Endothelial cell of umbilical vein (primary cell): ENCODE measurements around the gene DDHD1.

ENCODE experiments used
- CTCF ChIP-seq, 2 donors: IDR thresholded peaks; 1 replicate in 1 of 2; 2 replicates in 1 of 2; pipeline ENCODE4 v1.5.1; 2011; ENCODE audit warnings: low read length in 2 of 2, mild to moderate bottlenecking in 2 of 2, moderate library complexity in 2 of 2, control low read depth in 1 of 2, inconsistent platforms in 1 of 2, low read depth in 1 of 2; ENCODE audit not compliant: insufficient read depth in 1 of 2; ENCODE audit errors: extremely low read depth in 1 of 2
- EZH2 ChIP-seq: IDR thresholded peaks from 2 replicates; pipeline ENCODE4 v1.6.1; 2012; ENCODE audit warnings: borderline replicate concordance, low read depth, mild to moderate bottlenecking, moderate library complexity, low read length, inconsistent platforms; ENCODE audit not compliant: severe bottlenecking
- FOS ChIP-seq: IDR thresholded peaks from 2 replicates; pipeline ENCODE4 v1.6.1; 2011; ENCODE audit warnings: mild to moderate bottlenecking, low read length, moderate library complexity, borderline replicate concordance; ENCODE audit not compliant: insufficient read depth
- JUN ChIP-seq: IDR thresholded peaks from 2 replicates; pipeline ENCODE4 v1.6.1; 2011; ENCODE audit warnings: borderline replicate concordance, low read depth; ENCODE audit not compliant: insufficient read length, insufficient read depth
- MAX ChIP-seq: IDR thresholded peaks from 2 replicates; pipeline ENCODE4 v1.6.1; 2011; ENCODE audit not compliant: insufficient read depth, insufficient read length
- MYC ChIP-seq: IDR thresholded peaks from one replicate; pipeline ENCODE4 v1.6.1; 2011; ENCODE audit warnings: mild to moderate bottlenecking, low read depth, low read length
- POLR2A ChIP-seq: IDR thresholded peaks from 2 replicates; pipeline ENCODE4 v1.6.1; 2012; ENCODE audit warnings: low read depth, mild to moderate bottlenecking, control low read depth, low read length
- POLR2AphosphoS5 ChIP-seq: IDR thresholded peaks from 2 replicates; pipeline ENCODE4 v1.6.1; 2012; ENCODE audit warnings: low read depth, mild to moderate bottlenecking, control low read depth, low read length, moderate library complexity; ENCODE audit not compliant: insufficient read depth

- TF ChIP-seq CTCF (IDR thresholded peaks at IDR 0.05; ENCODE audit: extremely low read depth in 1 of 2, insufficient read depth in 1 of 2, low read depth in 1 of 2, low read length in 2 of 2) (no peak), JUN (no peak), FOS (no peak), POLR2AphosphoS5 (no peak), POLR2A (no peak), EZH2 (no peak), MAX (no peak), MYC (no peak)
These were observed 21.8 kb upstream of the DDHD1 start for GRCh38 chr14:53174918-53175317.
